ENCODE data around the gene JUP. TPM values are rescaled to one million over a fixed set of nuclear protein-coding genes. Genes with fewer than 3 reads are reported as not detected.
A peak's percentile ranks its signal among the peaks of the same experiment; 100 is the strongest.

JUP gene
- total RNA-seq, 1 experiment from 2014 or later: 131 TPM

DNA sequence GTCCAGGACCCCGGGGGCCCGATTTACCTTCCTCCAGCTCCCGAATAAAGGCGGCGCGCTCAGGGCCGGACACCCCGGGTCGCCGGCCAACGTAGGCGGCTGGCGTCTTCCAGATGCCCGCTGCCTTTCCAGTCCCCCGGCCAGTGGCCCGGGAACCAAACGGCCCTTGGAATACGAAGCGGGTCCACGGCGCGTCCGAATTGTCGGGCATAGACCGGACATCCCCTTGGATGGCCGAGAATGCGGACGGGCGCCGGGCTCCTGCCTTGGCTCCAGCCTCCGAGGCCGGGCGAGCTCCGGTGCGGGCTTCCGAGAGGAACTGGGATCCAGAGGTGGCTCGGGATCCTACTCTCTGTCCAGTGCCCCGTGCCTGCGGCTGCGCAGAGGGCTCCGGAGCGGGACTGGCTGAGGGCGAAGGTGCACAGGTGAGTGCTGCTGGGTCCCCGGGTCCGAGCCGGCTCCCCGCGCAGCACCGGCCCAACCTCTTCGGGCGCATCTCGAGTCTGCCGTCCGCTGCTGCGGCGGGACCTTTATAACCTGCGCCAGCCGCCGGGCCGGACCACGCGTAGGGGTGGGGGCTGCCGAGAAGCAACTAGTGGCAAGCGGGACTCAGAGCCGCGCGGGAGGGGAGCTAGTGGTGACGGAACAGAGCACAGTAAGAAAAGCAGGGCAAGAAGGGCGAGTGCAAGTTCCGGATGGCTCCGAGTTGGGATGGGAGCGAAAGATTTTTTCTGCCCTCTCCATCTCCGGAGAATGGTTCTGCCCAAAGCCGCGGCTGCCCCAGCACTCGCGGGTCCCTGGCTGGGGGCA lies 52.2 kb downstream of the JUP start, which contains the start of gene HAP1:
Gene HAP1 (minus strand): TSS at position 505 of the 810 bp plus-strand sequence. CDS start 9 bp downstream, at position 496.
- peaks cover 67% of the 10 kb centered on the region for H3K27me3 Mint-ChIP-seq (ENCODE audit: insufficient read depth, unreplicated experiment)
- TF ChIP-seq, protein P1, sequence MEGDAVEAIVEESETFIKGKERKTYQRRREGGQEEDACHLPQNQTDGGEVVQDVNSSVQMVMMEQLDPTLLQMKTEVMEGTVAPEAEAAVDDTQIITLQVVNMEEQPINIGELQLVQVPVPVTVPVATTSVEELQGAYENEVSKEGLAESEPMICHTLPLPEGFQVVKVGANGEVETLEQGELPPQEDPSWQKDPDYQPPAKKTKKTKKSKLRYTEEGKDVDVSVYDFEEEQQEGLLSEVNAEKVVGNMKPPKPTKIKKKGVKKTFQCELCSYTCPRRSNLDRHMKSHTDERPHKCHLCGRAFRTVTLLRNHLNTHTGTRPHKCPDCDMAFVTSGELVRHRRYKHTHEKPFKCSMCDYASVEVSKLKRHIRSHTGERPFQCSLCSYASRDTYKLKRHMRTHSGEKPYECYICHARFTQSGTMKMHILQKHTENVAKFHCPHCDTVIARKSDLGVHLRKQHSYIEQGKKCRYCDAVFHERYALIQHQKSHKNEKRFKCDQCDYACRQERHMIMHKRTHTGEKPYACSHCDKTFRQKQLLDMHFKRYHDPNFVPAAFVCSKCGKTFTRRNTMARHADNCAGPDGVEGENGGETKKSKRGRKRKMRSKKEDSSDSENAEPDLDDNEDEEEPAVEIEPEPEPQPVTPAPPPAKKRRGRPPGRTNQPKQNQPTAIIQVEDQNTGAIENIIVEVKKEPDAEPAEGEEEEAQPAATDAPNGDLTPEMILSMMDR (IDR thresholded peaks at IDR 0.05; ENCODE audit: unreplicated experiment): no peak
- H3K4me3 Mint-ChIP-seq (ENCODE audit: unreplicated experiment): peak within 1 kb of the TSS; percentile 74
- peak; percentile 38 for DNase-seq (ENCODE audit: unreplicated experiment)
- ChIA-PET CTCF (interaction anchor here (0.6 to 4.7 kb wide), 5 partner anchors 8 to 402 kb away, joined by 3 to 37 read pairs (median 3); no protein-coding TSS in a partner anchor), POLR2A (interaction anchor here (0.5 to 1.7 kb wide), 13 partner anchors 8 to 178 kb away, joined by 3 to 10 read pairs (median 4); partner anchors contain the start of gene JUP)
- H3K27ac Mint-ChIP-seq (ENCODE audit: low read depth, unreplicated experiment): peak within 1 kb of the TSS; percentile 79
- H3K4me1 Mint-ChIP-seq (ENCODE audit: insufficient read depth, unreplicated experiment): peaks cover 10% of the 10 kb centered on the region
- intact Hi-C loops (cut with micrococcal nuclease): no loop called here
- BruUV-seq (replicated peaks): no TSS peak
- no peaks in the 10 kb centered on the region for H3K9me3 Mint-ChIP-seq (ENCODE audit: unreplicated experiment)
- no peaks in the 10 kb centered on the region for H3K36me3 Mint-ChIP-seq (ENCODE audit: insufficient read depth, unreplicated experiment)

DNA sequence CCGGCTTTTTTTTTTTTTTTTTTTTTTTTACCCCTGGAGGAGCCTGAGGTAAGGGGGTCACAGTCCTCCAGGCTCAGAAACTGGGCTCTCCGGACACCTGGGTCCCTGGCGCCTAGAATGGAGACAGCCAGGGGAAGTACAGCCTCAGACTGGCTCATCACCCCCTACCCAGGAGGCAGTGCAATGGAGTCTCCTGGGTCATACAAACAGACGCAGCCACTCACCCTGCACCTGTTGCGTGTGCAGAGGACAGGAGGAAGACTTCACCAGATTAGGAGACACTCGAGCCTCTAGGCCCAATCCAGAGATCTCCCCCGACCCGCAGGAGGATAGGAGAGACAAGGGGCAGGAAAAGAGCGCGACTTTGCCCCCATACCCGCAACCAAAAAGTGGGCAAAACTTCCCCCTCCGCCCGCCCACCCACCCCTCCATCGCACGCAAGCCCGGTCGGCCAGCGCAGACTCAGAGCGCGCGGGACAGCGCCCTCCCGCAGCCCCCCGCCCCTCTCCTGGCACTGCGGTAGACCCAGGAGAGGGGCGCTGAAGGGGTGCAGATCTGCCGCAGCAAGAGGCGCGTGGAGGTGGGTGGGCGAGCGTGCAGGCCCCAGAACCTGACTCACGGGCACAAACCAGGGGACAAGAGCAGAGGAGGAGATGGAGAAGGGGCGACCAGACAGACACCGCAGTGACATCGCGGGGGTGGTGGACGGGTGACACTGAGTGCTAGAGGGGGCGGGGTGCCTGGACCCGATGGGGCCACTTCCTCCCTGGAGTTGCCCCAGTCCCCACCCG lies 53.0 kb downstream of the JUP start:
- no peaks in the 10 kb centered on the region for H3K9me3 Mint-ChIP-seq (ENCODE audit: unreplicated experiment)
- H3K36me3 Mint-ChIP-seq (ENCODE audit: insufficient read depth, unreplicated experiment): no peaks in the 10 kb centered on the region
- peak overlapping the region; percentile 74 for H3K4me3 Mint-ChIP-seq (ENCODE audit: unreplicated experiment)
- intact Hi-C loops (cut with micrococcal nuclease): no loop called here
- no TSS peak for BruUV-seq (replicated peaks)
- H3K27ac Mint-ChIP-seq (ENCODE audit: low read depth, unreplicated experiment): no peak overlapping the region
- peaks cover 67% of the 10 kb centered on the region for H3K27me3 Mint-ChIP-seq (ENCODE audit: insufficient read depth, unreplicated experiment)
- CTCF ChIA-PET: interaction anchor here (0.8 to 4.7 kb wide), 4 partner anchors 37 to 151 kb away, joined by 3 to 37 read pairs (median 3); no protein-coding TSS in a partner anchor
- TF ChIP-seq, protein P1 (IDR thresholded peaks at IDR 0.05; ENCODE audit: unreplicated experiment): no peak
- POLR2A ChIA-PET: interaction anchor here (0.6 to 1.9 kb wide), 8 partner anchors 8 to 67 kb away, joined by 3 to 10 read pairs (median 6); partner anchors contain the start of genes EIF1 and JUP
- peaks cover 10% of the 10 kb centered on the region for H3K4me1 Mint-ChIP-seq (ENCODE audit: insufficient read depth, unreplicated experiment)
- no peak for DNase-seq (ENCODE audit: unreplicated experiment)

- Mint-ChIP-seq H3K4me1 (ENCODE audit: insufficient read depth, unreplicated experiment) (peaks cover 3% of the 10 kb centered on the region), H3K27ac (ENCODE audit: low read depth, unreplicated experiment) (no peak overlapping the region), H3K27me3 (ENCODE audit: insufficient read depth, unreplicated experiment) (peaks cover 60% of the 10 kb centered on the region), H3K36me3 (ENCODE audit: insufficient read depth, unreplicated experiment) (no peaks in the 10 kb centered on the region), H3K4me3 (ENCODE audit: unreplicated experiment) (no peak overlapping the region), H3K9me3 (ENCODE audit: unreplicated experiment) (no peaks in the 10 kb centered on the region)
- intact Hi-C loops (cut with micrococcal nuclease): no loop called here
- CTCF ChIA-PET: interaction anchor here (1.1 to 1.9 kb wide), 2 partner anchors 16 to 70 kb away, joined by 6 to 8 read pairs; no protein-coding TSS in a partner anchor
- no TSS peak for BruUV-seq (replicated peaks)
- POLR2A ChIA-PET: interaction anchor here (0.7 to 1.9 kb wide), 4 partner anchors 43 to 188 kb away, joined by 3 to 6 read pairs (median 6); partner anchors contain the start of genes EIF1 and P3H4
- TF ChIP-seq, protein P1 (IDR thresholded peaks at IDR 0.05; ENCODE audit: unreplicated experiment): no peak
- DNase-seq (ENCODE audit: unreplicated experiment): no peak
Observed at GRCh38 chr17:41731836-41732235, 54.7 kb downstream of the JUP start.
